ENCODE measurements around the gene DPYD.
A peak's percentile ranks its signal among the peaks of the same experiment; 100 is the strongest.

Gene DPYD

GRCh38 chr1:97833881-97834280 lies 87.0 kb downstream of the DPYD start:
- in situ Hi-C loops (cut with MboI; ENCODE audit: low sequenced_read_pairs, unreplicated experiment): no loop called here

GRCh38 chr1:97832481-97832880 lies 88.4 kb downstream of the DPYD start:
- in situ Hi-C loops (cut with MboI; ENCODE audit: low sequenced_read_pairs, unreplicated experiment): no loop called here
- DNase-seq (ENCODE audit: low spot score): no peak
- TF ChIP-seq CTCF (IDR thresholded peaks at IDR 0.05; ENCODE audit: borderline replicate concordance, control extremely low read depth, extremely low read depth, insufficient read depth, missing control alignments): no peak

More at GRCh38 chr1:97833881-97834280, 87.0 kb downstream of the DPYD start:
- no peak for TF ChIP-seq CTCF (IDR thresholded peaks at IDR 0.05; ENCODE audit: borderline replicate concordance, control extremely low read depth, extremely low read depth, insufficient read depth, missing control alignments)
- DNase-seq (ENCODE audit: low spot score): no peak

- in situ Hi-C loops (cut with MboI; ENCODE audit: low sequenced_read_pairs, unreplicated experiment): no loop called here
- no peak for TF ChIP-seq CTCF (IDR thresholded peaks at IDR 0.05; ENCODE audit: borderline replicate concordance, control extremely low read depth, extremely low read depth, insufficient read depth, missing control alignments)
- peak; percentile 37 for DNase-seq (ENCODE audit: low spot score)
Observed at GRCh38 chr1:97827887-97828286, 92.9 kb downstream of the DPYD start.

GRCh38 chr1:97826820-97827219 lies 94.0 kb downstream of the DPYD start:
- TF ChIP-seq CTCF (IDR thresholded peaks at IDR 0.05; ENCODE audit: borderline replicate concordance, control extremely low read depth, extremely low read depth, insufficient read depth, missing control alignments): no peak
- in situ Hi-C loops (cut with MboI; ENCODE audit: low sequenced_read_pairs, unreplicated experiment): no loop called here
- no peak for DNase-seq (ENCODE audit: low spot score)

- TF ChIP-seq CTCF (IDR thresholded peaks at IDR 0.05; ENCODE audit: borderline replicate concordance, control extremely low read depth, extremely low read depth, insufficient read depth, missing control alignments): no peak
- DNase-seq (ENCODE audit: low spot score): no peak
- in situ Hi-C loops (cut with MboI; ENCODE audit: low sequenced_read_pairs, unreplicated experiment): loop anchor here (25.0 kb wide), 1 partner anchor 213 kb away; no protein-coding TSS in a partner anchor
Observed at GRCh38 chr1:97824624-97825023, 96.2 kb downstream of the DPYD start.

- TF ChIP-seq CTCF (IDR thresholded peaks at IDR 0.05; ENCODE audit: borderline replicate concordance, control extremely low read depth, extremely low read depth, insufficient read depth, missing control alignments): no peak
- no peak for DNase-seq (ENCODE audit: low spot score)
- in situ Hi-C loops (cut with MboI; ENCODE audit: low sequenced_read_pairs, unreplicated experiment): loop anchor here (25.0 kb wide), 1 partner anchor 213 kb away; no protein-coding TSS in a partner anchor
Observed at GRCh38 chr1:97824200-97824599, 96.6 kb downstream of the DPYD start.
